HG02642 (cell line): ENCODE data around the gene MAGOH.
"Not testable (repeated sequence)": the region's sequence is repeated elsewhere in the genome, so short reads cannot be mapped to it uniquely, and the experiment has no call there.

ENCODE experiments used
- ATAC-seq: cut with Tn5 transposase; IDR thresholded peaks from one replicate; pipeline ENCODE4 v1.9.1; 2021; ENCODE audit warnings: mild to moderate bottlenecking; ENCODE audit not compliant: unreplicated experiment, poor library complexity

MAGOH gene

DNA sequence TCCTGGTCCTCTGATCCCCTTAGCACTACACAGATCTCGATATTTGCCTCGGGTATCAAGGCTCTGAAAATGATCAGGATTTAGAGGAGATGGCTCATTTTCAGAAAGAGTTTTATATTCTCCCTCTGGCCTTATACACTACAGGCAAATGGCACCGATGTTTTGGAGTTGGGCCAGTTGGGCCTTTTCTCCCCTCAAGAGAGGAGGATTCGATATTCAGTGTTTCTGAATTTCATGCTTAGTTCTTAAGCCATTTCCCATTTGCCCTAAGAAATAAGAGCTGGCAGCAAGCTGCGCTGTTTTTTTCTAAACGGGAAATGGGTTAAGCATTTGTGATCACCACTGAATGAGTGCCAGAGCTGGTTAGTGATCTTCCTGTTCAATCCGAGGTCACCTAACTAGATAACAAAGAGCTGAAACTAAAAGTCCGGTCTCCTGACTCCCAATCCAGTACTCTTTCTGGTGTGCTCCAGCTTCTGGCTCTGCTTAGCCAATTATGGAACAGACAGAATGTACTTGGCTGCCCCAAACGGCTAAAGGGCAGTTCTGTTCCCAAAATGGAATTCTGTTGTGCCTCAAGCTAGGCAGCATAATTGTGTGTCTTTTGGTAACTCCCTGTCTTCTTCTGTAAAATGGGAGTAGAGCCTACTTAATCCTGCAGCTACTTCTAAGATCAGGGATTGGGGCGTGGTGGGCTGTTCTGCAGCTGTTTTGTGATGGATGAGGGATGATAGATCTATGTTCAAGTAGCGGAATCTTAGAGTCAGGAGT, 42.9 kb downstream of the MAGOH start:
- ATAC-seq = no peak

DNA sequence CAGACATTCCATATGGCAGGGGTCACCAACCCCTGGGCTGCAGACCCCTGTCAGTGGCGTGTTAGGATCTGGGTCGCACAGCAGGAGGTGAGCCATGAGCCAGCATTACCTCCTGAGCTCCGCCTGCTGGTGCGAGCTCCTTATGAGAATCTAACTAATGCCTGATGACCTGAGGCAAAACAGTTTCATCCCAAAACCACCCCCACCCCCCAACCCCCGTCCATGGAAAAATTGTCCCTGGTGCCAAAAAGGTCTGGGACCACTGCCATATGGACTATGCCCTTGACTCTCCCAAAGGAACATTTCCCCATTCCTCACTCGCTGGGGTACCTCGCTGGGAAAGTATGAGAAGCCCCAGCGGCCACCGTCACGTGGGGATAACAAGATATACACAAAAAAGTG, 48.1 kb downstream of the MAGOH start:
- ATAC-seq = no peak

- ATAC-seq = no peak
Measured at GRCh38 chr1:53189061-53189460, 49.3 kb downstream of the MAGOH start.

GRCh38 chr1:53188099-53188498, 50.2 kb downstream of the MAGOH start:
- no peak for ATAC-seq

- no peak for ATAC-seq
Measured at GRCh38 chr1:53187401-53187800, 50.9 kb downstream of the MAGOH start.

DNA sequence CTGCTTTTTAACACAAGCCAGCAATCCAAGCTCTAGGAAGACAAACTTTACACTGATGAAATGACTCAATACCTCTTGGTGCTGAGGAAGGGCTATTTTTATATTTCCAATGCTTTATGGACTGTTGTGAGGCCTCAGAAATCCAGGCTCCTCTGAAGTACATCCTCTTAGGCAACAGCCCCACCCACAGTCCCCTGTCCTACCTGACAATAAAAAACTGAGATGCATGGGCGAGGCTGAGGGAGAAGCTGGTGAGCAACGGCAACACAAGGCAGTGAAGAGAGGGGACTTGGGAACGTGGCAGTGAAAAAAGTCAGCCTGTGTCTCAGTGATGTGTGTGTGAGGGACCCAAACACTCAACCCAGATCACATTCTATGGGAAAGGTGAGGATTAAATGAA, 51.8 kb downstream of the MAGOH start:
- ATAC-seq = no peak

- ATAC-seq = not testable (repeated sequence)
Measured at GRCh38 chr1:53185955-53186297, 52.4 kb downstream of the MAGOH start.

DNA sequence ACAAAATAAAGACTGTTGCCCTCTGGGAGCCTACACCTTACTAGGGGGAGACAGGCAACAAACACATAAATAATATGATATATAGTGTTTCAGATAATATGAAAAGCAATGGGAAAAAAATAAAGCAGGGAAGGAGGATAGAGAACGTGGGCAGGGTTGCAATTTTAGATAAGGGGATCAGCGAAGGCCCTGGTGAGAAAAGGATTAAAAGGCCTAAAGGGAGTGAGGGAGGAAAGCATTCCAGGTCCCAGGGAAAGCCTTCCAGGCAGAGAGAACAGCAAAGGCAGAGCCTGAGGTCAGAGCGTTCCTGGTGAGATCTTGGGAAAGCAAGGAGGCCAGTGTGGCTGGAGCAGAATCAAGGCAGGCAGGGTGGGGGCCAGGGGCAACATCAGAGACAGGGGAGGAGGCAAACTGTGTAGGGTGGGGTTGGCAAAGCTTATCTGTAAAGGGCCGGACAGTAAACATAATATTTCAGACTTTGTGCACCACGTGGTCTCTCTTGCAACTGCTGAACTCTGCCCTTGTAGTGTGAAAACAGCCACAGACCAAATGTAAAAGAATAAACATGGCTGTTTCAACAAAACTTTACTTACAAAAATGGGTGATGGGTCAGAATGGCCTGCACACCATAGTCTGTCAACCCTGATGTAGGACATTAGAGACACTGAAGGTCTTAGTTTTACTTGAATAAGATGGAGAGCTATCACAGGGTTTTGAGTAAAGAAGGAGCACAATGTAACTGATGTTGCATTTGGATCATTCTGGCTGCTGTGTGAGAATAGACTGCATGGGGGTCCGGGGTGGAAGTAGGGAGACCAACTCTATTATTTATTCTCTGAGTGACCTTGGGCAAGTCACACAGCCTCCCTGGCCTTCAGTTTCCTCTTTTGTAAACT, 55.0 kb downstream of the MAGOH start:
- no peak for ATAC-seq

GRCh38 chr1:53182716-53183094, 55.6 kb downstream of the MAGOH start:
- ATAC-seq = no peak

DNA sequence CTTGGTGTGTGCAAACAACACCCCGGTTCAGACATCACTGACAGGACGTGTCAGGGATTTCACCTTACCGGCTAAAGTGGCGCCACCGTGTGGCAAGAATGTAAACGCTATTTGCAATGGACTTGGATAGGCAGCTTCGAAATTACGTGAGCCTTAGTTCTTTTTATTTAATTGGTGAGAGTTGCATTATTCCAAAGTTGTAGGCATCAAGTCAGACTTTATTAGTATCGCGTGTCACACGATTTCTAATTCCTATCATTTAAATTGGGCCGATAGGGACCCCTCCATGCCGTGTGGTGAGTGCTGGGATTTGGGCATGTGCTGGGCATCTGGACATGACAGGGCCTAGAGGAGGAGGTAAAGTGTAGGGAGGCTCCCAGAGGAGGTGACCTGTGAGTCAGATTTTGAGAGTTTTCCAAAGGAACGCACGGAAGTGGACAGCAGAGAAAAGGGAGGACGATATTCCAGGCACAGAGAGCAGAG, 56.2 kb downstream of the MAGOH start:
- no peak for ATAC-seq

GRCh38 chr1:53180951-53181350, 57.4 kb downstream of the MAGOH start:
- no peak for ATAC-seq

DNA sequence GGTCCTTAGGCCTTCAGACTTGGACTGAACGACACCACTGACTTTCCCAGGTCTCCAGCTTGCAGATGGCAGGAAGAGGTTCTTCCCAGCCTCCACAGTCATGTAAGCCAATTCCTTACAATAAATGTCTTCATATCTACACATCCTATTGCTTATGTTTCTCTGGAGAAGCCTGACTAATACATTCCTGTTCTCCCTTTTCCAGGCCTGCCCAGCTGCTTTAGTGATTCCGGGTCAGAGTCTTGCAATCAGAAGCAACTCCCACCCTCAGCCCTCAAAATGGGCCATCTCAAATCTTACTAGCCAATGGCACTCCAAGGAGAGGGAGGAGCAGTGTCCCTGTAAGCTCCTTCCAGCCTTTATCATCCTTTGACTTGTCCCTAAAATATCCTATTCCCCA, 58.1 kb downstream of the MAGOH start:
- ATAC-seq = no peak
